Measurements from ENCODE around the gene UFD1. TPM values are rescaled to one million over a fixed set of nuclear protein-coding genes. Genes with fewer than 3 reads are reported as not detected.

Gene UFD1
- total and polyA plus RNA-seq, 2 of the 13 experiments (the other 11 are each of a cell fraction or from before 2014, with no cell fraction given) = 47.9 to 51.1 TPM

DNA sequence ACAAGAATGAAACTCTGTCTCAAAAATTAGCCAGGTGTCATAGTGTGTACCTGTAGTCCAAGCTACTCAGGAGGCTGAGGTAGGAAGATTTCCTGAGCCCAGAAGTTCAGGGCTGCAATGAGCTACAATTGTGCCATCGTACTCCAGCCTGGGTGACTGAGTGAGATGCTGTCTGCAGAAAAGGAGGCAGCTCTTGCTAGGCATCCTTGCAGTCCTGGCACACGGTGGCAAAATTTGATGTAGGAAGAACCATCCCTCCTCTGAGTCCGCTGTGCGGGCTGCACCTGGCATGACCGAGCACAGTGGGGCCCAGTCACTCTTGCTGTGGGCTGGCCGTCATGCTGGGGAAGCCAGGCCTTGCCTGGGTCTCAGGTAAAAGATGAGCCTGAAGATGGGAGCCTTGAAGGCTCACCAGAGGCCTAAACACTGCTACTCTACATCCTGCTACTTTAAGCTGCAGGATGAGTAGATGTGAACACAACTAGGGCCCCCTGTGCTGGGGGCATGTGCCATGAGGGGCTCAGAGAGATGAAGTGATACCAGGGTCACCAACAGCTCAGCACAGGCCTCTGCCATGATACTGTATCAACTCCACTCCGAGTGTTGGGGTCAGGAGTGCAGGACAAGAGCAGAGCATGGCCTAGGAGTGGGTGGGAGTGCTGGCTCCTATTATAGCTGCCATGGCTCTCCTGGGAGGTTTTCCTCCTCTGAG, 19.3 kb upstream of the UFD1 start (continued):
- TF ChIP-seq, protein P1, sequence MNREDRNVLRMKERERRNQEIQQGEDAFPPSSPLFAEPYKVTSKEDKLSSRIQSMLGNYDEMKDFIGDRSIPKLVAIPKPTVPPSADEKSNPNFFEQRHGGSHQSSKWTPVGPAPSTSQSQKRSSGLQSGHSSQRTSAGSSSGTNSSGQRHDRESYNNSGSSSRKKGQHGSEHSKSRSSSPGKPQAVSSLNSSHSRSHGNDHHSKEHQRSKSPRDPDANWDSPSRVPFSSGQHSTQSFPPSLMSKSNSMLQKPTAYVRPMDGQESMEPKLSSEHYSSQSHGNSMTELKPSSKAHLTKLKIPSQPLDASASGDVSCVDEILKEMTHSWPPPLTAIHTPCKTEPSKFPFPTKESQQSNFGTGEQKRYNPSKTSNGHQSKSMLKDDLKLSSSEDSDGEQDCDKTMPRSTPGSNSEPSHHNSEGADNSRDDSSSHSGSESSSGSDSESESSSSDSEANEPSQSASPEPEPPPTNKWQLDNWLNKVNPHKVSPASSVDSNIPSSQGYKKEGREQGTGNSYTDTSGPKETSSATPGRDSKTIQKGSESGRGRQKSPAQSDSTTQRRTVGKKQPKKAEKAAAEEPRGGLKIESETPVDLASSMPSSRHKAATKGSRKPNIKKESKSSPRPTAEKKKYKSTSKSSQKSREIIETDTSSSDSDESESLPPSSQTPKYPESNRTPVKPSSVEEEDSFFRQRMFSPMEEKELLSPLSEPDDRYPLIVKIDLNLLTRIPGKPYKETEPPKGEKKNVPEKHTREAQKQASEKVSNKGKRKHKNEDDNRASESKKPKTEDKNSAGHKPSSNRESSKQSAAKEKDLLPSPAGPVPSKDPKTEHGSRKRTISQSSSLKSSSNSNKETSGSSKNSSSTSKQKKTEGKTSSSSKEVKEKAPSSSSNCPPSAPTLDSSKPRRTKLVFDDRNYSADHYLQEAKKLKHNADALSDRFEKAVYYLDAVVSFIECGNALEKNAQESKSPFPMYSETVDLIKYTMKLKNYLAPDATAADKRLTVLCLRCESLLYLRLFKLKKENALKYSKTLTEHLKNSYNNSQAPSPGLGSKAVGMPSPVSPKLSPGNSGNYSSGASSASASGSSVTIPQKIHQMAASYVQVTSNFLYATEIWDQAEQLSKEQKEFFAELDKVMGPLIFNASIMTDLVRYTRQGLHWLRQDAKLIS (CRISPR knock-in tag; IDR thresholded peaks at IDR 0.05) = no peak
- TF ChIP-seq, protein P2, sequence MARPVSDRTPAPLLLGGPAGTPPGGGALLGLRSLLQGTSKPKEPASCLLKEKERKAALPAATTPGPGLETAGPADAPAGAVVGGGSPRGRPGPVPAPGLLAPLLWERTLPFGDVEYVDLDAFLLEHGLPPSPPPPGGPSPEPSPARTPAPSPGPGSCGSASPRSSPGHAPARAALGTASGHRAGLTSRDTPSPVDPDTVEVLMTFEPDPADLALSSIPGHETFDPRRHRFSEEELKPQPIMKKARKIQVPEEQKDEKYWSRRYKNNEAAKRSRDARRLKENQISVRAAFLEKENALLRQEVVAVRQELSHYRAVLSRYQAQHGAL (CRISPR knock-in tag; IDR thresholded peaks at IDR 0.05; ENCODE audit: not compliant biosample characterization) = no peak
- TF ChIP-seq KDM2A (CRISPR knock-in tag; IDR thresholded peaks at IDR 0.05; ENCODE audit: borderline replicate concordance, low read depth) = no peak

DNA sequence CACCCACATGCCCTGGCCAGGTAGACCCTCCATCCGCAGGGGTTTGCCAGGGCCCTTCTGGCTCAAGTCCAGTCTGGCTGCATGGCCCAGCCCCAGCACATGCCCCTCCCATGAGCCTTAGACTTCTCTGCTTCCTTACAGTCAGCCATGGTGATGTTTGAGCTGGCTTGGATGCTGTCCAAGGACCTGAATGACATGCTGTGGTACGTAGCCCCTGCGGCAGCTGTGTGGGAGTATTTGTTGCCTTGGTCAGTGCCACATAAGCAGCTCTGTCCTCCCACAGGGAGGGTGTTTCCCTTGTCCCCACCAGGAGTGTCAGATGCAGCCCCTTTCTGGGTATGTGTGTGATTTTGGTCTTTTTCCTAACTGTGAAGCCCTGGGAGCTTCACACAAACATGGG, 18.3 kb upstream of the UFD1 start:
- no peak overlapping the region for H3K27ac ChIP-seq (ENCODE audit: extremely low read length, insufficient read depth, low read length)
- no TSS peak for BruUV-seq (replicated peaks)
- in situ Hi-C loops (cut with HindIII; ENCODE audit: extremely low pct_ligation_motif_present, low pct_unique_long_range_greater_than_20kb) = no loop called here
- no peak overlapping the region for H3K9ac ChIP-seq (ENCODE audit: insufficient read depth, low read depth, low read length)
- no peak overlapping the region for H2AFZ ChIP-seq (ENCODE audit: low read length)
- WGBS (ENCODE audit: low lambda C conversion rate) = 100% methylated on average over 1 of the region's 3 CpGs
- H3K36me3 ChIP-seq (replicated peaks in 1 of 2; ENCODE audit: control insufficient read depth in 1 of 2, insufficient read depth in 2 of 2, low read length in 2 of 2) = peaks cover 9 to 56% of the 10 kb centered on the region in 2 experiments; a peak in 4 of 5 replicates
- no peak overlapping the region for H3K4me2 ChIP-seq (ENCODE audit: low read depth, low read length)
- ChIA-PET CTCF (ENCODE audit: low intra/inter-chr PET ratio, low total read pairs) (no interaction called here), POLR2A (no interaction called here)
- FAIRE-seq (no peak), DNase-seq (ENCODE audit: low spot score) (no peak), ATAC-seq (no peak)
- H3K79me2 ChIP-seq (ENCODE audit: insufficient read depth, low read length) = no peaks in the 10 kb centered on the region
- intact Hi-C loops (cut with micrococcal nuclease; ENCODE audit: unreplicated experiment) = no loop called here
- H3K4me1 ChIP-seq (ENCODE audit: insufficient read depth, low read length) = no peaks in the 10 kb centered on the region
- no peaks in the 10 kb centered on the region for H4K20me1 ChIP-seq (ENCODE audit: insufficient read depth, low read length)
- no peaks in the 10 kb centered on the region for H3K9me3 ChIP-seq (ENCODE audit: low read length)
- no peaks in the 10 kb centered on the region for H3K27me3 ChIP-seq (ENCODE audit: control insufficient read depth in 1 of 2, insufficient read depth in 2 of 2, low read length in 2 of 2)
- no peak overlapping the region for H3K4me3 ChIP-seq (replicated peaks in 1 of 3; ENCODE audit: insufficient read depth in 1 of 3, low read depth in 2 of 3, low read length in 3 of 3)
- TF ChIP-seq CBX2 (IDR thresholded peaks at IDR 0.05; ENCODE audit: low read depth, low read length) (no peak), CBX2 (CRISPR knock-in tag; IDR thresholded peaks at IDR 0.05; ENCODE audit: low read depth) (no peak), ZNF546 (CRISPR knock-in tag; conservative IDR thresholded peaks at IDR 0.05) (no peak), ZNF674 (CRISPR knock-in tag; IDR thresholded peaks at IDR 0.05; ENCODE audit: low read depth) (no peak), MTF1 (CRISPR knock-in tag; IDR thresholded peaks at IDR 0.05) (no peak), PHF21A (CRISPR knock-in tag; IDR thresholded peaks at IDR 0.05) (no peak), ZNF83 (CRISPR knock-in tag; IDR thresholded peaks at IDR 0.05; ENCODE audit: borderline replicate concordance) (no peak), PHB2 (IDR thresholded peaks at IDR 0.05; ENCODE audit: partially characterized antibody) (no peak), TBX2 (CRISPR knock-in tag; IDR thresholded peaks at IDR 0.05; ENCODE audit: borderline replicate concordance) (no peak)
- TF ChIP-seq, protein P3, sequence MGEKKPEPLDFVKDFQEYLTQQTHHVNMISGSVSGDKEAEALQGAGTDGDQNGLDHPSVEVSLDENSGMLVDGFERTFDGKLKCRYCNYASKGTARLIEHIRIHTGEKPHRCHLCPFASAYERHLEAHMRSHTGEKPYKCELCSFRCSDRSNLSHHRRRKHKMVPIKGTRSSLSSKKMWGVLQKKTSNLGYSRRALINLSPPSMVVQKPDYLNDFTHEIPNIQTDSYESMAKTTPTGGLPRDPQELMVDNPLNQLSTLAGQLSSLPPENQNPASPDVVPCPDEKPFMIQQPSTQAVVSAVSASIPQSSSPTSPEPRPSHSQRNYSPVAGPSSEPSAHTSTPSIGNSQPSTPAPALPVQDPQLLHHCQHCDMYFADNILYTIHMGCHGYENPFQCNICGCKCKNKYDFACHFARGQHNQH (CRISPR knock-in tag; IDR thresholded peaks at IDR 0.05) = no peak
- TF ChIP-seq, protein P4, sequence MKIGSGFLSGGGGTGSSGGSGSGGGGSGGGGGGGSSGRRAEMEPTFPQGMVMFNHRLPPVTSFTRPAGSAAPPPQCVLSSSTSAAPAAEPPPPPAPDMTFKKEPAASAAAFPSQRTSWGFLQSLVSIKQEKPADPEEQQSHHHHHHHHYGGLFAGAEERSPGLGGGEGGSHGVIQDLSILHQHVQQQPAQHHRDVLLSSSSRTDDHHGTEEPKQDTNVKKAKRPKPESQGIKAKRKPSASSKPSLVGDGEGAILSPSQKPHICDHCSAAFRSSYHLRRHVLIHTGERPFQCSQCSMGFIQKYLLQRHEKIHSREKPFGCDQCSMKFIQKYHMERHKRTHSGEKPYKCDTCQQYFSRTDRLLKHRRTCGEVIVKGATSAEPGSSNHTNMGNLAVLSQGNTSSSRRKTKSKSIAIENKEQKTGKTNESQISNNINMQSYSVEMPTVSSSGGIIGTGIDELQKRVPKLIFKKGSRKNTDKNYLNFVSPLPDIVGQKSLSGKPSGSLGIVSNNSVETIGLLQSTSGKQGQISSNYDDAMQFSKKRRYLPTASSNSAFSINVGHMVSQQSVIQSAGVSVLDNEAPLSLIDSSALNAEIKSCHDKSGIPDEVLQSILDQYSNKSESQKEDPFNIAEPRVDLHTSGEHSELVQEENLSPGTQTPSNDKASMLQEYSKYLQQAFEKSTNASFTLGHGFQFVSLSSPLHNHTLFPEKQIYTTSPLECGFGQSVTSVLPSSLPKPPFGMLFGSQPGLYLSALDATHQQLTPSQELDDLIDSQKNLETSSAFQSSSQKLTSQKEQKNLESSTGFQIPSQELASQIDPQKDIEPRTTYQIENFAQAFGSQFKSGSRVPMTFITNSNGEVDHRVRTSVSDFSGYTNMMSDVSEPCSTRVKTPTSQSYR (CRISPR knock-in tag; IDR thresholded peaks at IDR 0.05; ENCODE audit: borderline replicate concordance) = no peak

All from HepG2 (cell line).